Hippocampal formation (tissue), 2 donors: ENCODE results near the gene INTU.
"Not testable (repeated sequence)": the region's sequence is repeated elsewhere in the genome, so short reads cannot be mapped to it uniquely, and the experiment has no call there.

Experiments
- DNase-seq, 2 donors: peaks; one replicate each; lab custom pipeline; 2025; lab: John Stamatoyannopoulos, UW

INTU gene

DNA sequence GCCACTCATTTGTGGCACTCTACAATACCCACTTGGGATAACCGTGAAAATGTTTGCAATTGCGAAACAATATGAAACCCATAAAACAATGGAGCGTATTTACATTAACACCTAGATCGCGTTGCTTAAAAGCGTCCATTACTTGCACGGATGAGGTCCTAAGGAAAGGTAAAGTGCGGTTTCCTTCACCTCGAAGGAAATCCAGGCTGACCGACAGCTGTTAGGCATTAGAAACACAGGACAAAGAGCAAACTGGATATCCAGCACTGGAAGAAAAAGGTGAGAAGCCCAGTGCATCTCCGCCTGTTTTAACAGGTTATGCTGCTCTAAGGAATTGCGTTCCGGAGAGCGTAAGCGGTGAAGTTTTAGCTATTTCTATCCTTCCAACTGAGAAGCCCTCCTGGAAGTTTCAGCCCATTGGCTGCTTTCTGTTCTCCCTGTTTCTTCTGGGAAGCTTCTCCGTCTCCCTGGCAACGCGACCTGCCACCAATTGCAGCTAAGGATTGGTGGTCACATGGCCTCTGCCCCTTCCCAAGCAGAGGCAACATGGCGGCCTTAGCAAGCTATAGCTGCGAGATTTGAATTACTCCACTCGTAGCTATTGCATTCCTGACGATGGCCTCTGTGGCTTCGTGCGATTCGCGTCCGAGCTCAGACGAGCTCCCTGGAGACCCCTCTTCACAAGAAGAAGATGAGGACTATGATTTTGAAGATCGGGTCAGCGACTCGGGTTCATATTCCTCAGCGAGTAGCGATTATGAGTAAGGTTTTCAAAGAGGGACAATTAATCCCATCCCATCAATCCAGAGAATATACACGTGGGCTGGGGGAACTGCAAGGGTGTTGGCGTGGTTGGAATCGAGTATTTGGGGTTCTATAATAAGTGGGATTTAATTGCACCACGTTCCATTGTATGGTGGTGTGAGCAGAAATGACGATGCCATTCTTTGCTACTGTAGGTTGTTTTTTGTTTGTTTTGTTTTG lies at the start of gene INTU:
Gene INTU, plus strand, starts transcription at position 538 of the 984 bp plus-strand sequence. Its CDS starts 78 bp downstream, at position 616.
- peak; percentile 89 to 90 for DNase-seq

DNA sequence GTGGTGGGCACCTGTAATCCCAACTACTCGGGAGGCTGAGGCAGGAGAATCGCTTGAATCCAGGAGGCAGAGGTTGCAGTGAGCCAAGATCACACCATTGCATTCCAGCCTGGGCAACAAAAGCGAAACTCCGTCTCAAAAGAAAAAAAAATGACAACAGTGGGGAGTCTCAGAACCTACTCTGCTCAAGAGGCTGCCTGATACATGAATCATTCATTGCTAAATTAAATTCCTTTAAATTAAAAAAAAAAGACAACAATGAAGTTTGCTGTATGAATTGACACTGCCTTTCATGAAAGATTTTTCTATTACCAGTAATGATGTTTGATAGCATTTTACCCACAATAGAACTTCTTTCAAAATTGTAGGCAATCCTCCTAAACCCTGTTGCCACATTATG lies 46.3 kb upstream of the INTU start:
- DNase-seq, result not testable (repeated sequence)

DNA sequence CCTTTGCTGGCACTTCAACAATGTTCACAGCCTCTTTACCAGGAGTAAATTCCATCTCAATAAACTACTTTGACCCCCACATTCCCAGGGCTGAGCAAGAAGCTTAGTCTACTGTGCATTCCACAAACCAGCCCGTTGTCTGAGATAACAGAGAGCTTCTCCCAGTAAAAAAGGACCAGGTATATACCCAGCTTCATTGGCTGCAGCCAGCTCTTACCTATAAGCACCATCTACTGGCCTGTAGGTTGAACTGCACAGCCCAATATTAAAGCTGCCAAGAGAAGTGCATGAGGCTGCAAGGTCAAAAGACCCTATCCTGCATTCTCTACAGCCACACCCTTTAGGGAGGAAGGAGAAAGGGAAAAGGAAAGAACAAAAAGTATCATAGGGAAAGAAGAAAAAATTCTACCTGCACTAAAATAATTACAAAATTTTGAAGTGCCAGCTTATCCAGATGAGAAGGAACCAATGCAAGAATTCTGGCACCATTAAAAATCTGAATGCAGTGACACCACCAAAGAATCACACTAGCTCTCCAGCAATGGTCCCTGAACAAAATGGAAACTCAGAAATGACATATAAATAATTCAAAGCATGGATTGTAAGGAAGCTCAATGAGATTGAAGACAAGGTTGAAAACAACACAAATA lies 45.7 kb upstream of the INTU start:
- no peak for DNase-seq

DNA sequence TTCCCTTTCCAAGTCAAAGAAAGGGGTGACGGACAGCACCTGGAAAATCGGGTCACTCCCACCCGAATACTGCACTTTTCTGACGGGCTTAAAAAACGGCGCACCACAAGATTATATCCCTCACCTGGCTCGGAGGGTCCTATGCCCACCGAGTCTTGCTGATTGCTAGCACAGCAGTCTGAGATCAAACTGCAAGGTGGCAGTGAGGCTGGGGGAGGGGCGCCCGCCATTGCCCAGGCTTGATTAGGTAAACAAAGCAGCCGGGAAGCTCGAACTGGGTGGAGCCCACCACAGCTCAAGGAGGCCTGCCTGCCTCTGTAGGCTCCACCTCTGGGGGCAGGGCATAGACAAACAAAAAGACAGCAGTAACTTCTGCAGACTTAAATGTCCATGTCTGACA lies 43.6 kb upstream of the INTU start:
- not testable (repeated sequence) for DNase-seq

DNA sequence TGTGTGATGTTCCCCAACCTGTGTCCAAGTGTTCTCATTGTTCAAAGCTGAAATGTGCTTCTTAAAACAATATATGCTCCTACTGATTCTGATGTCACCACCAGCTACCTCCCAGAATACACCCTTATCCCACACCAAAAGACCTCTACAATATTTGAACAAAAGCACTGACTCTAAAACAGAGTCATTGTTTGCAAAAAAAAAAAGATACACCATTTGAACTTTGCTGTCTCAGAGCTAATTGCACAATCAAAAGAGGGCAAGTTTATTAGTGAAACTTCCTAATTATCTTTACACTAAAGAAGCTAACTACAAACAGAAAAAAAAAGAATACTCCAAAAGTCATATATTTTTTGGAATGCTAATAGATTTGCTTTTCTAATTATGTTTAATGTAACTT lies 34.1 kb upstream of the INTU start:
- no peak for DNase-seq

DNA sequence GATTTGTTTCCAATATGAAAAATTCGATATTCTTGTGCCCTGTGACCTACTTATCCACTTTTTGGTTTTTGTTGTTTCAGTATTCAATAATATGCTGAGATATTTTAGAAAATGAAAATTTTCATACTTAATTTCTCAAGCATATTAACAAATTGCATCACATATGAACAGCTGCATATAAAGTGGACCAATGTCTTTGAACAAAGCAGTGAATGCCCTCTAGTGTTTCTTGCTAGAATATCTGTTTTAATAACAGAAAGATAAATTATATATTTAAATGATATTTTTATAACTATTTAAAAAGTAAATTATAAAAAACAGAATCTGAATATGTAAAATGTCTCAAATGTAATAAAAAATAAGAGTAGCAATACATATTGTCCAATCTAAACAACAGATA lies 31.7 kb upstream of the INTU start:
- peak in 1 of 2 donors; percentile 26 for DNase-seq

DNA sequence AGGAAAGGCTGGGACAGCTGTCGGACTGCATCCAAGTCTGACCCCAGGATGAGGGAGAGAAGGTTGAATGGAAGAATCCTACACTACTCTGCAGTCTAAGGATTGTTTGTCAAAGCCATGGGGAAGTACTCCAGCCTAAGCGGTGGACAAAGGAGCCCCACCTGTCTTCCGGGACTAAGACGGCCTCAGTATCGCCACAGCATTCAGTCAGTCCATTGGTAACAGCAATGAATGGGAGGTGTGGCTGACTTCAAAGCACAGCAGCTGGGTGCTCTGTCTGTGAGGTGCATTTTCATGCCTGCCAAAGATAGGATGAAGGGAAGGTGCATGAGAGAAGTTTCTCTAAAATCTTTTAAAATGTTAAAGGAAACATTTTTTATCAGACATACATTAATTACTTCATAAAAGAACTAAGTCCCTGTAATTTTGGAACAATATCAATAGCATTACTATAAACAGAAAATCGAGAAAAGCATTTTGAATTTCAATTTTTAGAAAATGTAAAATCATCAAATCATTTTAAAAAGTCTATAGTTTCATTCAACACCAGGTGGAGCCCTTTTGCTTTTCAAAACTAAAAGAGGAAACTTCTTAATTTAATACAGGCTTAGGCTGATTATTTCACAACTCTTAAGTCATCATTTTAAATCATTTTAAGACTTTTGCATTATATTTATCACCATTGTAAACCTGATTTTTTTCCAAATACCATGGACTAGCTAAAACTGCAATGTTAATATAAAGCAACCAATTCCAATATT lies 27.6 kb upstream of the INTU start:
- DNase-seq, result peak in 1 of 2 donors; percentile 47

DNA sequence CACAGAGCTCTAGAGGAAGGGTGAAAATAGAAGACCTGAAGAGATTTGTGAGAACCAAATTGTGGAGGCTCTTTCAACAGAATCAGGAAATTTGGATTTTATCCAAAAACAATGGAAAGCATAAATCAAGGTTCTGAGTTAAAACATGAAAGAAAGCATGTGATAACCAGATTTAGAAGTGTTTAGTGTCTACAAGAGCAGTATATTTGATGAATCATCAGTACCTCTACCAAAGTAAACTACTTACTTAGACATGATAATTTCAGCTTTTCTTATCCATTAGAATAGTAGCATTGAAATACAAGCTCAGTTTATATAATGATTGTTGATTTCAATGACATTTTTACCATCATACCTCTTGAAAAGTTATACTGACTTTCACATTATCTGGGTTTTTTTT lies 25.9 kb upstream of the INTU start:
- DNase-seq, result no peak

DNA sequence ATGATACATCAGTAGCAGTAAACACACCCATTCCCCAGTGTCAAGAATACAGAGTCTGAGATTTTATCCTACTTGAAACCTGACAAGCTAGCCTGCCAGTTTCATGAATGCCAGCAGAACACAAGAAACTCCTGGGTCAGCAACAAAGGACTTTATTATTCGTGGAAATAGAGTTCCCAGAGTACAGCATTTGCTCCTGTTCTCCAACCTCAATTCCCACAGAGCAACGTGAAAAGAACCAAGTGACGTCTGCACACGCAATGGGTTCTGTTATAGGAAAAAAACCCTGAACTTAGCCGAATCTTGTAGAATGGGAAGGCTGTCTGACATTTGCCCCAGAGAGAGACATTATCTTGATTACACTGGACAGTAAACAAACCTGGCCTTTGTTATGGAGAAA lies 23.3 kb upstream of the INTU start:
- DNase-seq, result no peak

DNA sequence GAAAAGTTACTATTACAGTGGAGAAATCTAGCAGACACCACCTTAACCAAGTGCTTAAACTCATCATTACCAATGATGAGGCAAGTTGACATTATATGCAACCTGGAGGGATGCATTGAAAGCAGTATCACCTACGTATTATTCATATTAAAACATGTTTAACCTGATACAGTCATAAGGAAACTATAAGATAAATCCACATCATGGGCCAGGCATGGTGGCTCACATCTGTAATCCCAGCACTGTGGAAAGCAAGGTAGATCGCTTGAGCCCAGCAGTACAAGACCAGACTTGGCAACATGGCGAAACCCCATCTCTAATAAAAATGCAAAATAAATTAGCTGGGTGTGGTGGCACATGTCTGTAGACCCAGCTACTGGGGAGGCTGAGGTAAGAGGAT lies 22.3 kb upstream of the INTU start:
- no peak for DNase-seq

DNA sequence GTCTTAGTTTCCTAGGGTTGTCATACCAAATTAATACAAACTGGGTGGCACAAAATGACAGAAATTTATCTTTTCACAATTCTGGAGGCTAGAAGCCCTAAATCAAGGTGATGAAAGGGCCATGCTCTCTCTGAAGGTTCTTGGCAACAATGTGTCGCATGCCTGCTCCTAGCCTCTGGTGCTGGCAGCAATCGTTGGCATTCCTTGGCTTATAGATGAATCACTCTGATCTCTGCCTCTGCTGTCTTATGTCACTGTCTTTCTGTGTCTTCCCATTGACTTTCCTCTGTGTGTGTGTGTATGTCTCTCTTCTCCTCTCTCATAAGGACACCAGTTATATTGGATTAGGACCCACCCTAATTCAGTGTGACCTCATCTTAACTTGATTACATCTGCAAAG lies 15.9 kb upstream of the INTU start:
- no peak for DNase-seq

DNA sequence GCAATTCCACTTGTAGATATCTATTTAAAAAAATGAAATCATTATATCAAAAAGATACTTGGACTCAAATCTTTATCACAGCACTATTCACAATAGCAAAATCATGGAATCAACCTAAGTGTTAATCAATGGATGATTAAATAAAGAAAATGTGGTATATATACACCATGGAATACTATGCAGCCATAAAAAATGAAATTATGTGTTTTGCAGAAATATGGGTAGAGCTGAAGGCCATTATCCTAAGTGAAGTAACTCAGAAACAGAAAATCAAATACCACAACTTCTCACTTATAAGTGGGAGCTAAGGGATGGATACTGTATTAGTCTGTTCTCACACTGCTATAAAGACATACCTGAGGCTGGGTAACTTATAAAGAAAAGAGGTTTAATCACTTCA lies 14.3 kb upstream of the INTU start:
- DNase-seq, result no peak

DNA sequence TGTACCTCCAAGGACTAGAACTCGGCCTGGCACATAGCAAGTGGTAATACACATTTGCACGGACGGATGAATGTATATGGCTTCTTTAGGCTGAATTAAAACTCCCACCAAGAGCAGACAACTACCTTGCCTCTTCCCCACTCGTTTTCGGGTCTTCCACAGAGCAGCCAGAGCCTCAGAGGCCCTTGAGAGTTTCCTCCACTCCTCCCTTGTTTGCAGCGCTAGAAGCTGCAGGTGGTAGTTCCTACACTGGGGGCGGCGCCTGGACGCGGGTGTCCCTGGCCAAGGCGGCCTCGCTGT lies 10.2 kb upstream of the INTU start:
- no peak for DNase-seq

DNA sequence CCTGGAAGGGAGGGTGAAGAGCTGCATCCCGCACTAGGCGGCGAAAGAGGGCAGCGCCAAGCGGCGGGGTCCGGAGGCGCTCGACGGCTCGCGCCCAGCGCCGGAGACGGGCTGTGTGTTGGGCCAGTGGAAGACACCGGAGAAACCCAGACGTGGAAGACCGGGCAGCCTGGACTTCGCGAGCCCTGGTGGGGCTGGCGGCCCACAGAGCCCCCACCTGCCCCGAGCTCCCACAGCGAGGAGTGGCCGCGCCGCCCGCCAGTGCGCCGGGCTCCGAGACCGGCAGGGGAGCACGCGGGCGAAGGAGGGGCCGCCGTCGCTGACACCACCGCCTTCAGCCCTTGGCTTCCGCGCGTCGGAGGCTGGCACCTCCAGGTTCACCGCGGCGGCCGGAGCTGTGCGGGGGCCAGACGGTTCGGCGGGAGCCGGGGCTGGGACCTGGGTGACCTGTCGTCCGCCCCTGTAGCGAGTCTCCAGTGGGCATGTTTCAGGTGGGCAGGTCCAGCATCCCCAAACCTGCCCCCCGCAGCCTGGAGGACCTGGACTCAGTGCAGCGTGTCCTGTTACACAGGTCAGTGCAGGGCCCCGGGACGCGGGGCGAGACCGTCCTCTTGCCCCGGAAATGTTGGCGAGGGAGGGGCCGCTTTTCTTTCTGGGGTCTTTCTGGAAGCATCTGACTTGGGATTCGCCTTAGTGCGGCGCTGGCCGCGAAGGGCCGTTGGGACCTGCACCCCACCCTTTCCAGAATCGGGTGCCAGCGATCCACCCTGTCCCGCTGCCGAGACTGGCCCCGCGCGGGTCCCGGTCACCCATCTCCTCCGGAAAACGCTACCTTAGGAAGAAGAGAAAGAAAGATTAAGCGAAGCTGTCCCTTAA lies 9.6 kb upstream of the INTU start:
- peak in 1 of 2 donors; percentile 12 for DNase-seq

DNA sequence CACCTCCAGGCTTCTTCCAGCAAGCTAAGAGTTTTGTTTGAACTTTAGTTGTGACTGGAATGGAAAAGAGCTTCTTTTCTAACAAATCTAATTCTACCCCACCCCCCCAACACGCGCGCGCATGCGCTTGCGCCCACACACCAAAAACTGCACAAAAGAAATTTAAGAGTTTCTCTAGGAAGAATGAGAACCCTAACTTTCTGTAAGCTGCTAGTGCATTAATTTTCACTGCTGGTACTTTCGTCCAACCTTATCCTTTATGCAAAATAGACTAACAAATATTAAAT lies 9.0 kb upstream of the INTU start:
- no peak for DNase-seq

DNA sequence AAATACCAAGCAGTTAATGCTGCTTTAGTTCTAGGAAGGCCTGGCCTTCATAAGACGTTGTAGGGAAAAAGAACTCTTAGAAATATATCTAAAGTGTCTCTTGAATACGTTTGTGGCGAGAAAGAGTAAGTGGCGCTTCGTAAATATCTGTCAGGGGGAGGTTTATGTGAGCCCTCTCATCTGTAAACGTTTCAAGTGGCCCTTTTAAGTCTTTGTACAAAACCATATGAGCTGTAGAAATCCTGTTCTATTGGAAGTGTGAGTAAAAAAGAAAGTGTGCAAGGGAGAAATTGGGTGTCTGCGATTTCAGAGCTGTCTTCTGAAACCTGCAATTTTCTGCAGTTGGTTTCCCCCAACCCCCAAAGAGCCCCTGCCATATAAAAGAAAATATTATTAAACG lies 8.6 kb upstream of the INTU start:
- no peak for DNase-seq

DNA sequence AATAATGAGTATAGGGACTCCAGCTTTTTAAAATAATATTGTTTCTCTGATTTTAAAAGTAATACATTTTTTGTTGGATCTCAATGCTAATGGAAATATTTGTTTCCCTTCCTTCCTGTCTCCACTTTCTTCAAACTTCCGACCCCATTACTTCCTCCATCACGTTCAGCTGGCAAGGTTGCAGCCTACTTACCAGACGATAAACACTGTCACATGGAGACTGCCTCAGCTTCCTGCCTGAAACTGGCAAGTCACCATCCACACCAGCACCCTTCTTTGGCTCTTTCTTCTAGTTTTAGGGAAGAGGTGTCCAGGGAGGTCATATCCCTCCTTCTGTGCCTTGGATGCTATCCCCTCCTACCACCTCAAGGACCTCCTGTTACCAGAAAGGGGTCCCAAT lies 3.4 kb upstream of the INTU start:
- DNase-seq, result no peak

DNA sequence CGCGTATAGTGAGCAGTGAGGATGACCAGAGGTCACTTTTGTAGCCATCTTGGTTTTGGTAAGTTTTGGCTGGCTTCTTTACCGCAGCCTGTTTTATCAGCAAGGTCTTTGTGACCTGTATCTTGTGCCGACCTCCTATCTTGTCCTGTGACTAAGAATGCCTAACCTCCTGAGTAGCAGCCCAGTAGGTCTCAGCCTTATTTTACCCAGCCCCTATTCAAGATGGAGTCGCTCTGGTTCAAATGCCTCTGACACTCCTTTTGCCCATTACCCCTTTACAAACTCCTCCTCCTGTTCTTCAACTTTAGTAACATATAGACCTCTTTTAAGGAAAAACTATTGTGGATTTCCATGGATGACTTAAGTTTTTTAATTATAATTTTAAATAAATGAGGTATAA lies 2.6 kb upstream of the INTU start:
- no peak for DNase-seq

DNA sequence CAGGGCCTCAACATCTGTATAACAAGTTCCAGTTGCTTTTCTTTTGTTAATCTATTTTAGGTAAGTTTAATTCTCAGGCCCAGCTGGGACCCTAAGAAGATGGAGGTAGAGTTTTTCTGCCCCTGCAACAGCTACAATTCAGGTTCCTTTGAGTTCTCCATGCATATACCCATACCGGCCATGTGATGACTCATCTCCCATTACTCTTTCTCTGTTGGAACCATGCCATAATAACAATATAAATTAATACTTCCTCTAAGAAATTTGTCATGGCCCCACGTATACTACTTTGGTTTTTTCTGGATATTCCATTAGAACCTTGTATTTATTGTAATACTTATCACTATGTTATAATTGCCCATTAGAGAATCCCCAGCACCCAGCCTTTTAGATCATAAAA lies 1.3 kb upstream of the INTU start:
- no peak for DNase-seq

DNA sequence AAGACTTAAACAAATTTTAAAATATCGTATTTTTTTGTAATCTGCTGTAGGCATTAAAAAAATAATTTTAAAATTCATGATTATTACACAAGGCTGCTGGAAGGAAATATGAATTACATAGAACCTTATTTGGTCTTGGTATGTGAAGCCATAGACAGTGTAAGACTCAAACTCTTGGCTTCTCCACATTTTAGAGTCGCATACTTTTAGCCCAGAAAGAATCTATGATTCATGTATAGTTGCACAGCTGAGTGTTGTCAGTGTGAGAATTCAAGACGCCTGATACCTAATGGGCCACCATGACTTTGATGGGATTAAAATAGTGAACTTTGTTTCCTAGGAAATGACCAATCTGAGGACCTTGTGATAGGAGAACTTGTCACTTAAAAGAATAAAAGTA lies 1.4 kb downstream of the INTU start:
- DNase-seq, result no peak

DNA sequence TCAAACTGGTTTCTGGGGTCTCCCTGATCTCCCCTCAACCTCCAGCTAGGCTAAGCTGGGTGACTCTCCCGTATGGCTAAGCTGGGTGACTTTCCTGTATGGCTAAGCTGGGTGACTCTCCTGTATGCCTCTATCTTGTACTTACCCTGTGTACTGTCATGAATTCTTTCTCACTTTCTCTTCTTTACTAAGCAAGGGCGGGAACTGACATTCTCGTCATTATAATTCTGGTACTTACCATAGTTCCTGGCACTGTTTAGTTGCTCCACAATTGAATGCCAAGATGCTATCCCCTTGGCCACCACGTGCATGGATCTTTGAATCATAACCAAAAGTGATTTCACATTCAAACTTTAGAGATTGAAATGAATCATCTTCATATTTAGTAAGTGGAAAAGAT lies 8.8 kb downstream of the INTU start:
- DNase-seq, result no peak

DNA sequence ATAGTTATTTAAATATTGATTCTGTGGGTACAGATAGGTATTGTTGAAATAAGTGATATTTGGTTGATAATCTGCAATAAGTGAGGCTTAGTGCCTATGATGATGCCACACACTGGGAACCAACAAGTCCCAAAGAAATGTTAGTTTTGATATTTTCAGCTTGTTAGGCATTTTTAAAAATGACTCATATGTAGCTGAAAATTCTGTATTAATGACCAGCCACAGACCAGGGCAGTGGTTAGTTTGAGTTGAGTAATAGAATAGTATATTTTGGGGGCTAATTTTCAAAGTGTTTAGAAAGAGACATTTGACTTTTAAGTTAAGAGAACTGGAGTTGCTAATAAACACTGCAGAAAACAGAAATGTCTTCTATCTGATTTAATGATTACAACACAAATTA lies 9.4 kb downstream of the INTU start:
- DNase-seq, result no peak
